Muscle of leg (tissue), 11 donors: ENCODE results near the gene RELCH. TPM values are rescaled to one million over a fixed set of nuclear protein-coding genes. Genes with fewer than 3 reads are reported as not detected.

Experiments used
- DNase-seq: peaks from one replicate; pipeline ENCODE4 v3.0.0; 2013
- H3K27ac ChIP-seq: one replicate; pipeline ENCODE4 v1.5.1; 2013; ENCODE audit warnings: mild to moderate bottlenecking, low read length, control low read depth
- H3K27me3 ChIP-seq: one replicate; pipeline ENCODE4 v1.6.1; 2013; ENCODE audit warnings: low read length; ENCODE audit not compliant: control insufficient read depth, insufficient read depth
- H3K36me3 ChIP-seq: one replicate; pipeline ENCODE4 v1.6.1; 2013; ENCODE audit warnings: low read length; ENCODE audit not compliant: control insufficient read depth, insufficient read depth
- H3K4me1 ChIP-seq: one replicate; pipeline ENCODE4 v1.6.1; 2013; ENCODE audit warnings: low read length; ENCODE audit not compliant: control insufficient read depth, insufficient read depth
- H3K4me3 ChIP-seq: one replicate; pipeline ENCODE4 v1.5.1; 2013; ENCODE audit warnings: low read length, control low read depth
- H3K9me3 ChIP-seq: replicated peaks from 2 replicates; pipeline ENCODE4 v1.6.1; 2013; ENCODE audit warnings: low read depth, low read length; ENCODE audit not compliant: control insufficient read depth
- WGBS: methylation state at CpG from one replicate; pipeline ENCODE4 v1.1.5; 2013; ENCODE audit warnings: missing lambda C conversion rate; ENCODE audit not compliant: insufficient coverage; 5-methylcytosine and 5-hydroxymethylcytosine counted together
- polyA plus RNA-seq, 8 donors: library from polyadenylated mRNA; unstranded; fragments of 120-200 nt; gene quantifications; one replicate each; pipeline versions ENCODE4 v1.2.1 to v1.2.3, GENCODE V29; 2013; ENCODE audit warnings: inconsistent platforms in 1 of 8, low replicate concordance in 1 of 8; ENCODE audit not compliant: insufficient read length in 8 of 8, insufficient read depth in 1 of 8
- total RNA-seq: library from RNA; stranded (reverse); fragments of 120-200 nt; gene quantifications from one replicate; pipeline ENCODE4 v1.2.4, GENCODE V29; 2013

RELCH gene
- total and polyA plus RNA-seq, 9 donors, result 11.7 to 20.6 (median 14.2) TPM

- peaks cover 10% of the 10 kb centered on the region for H3K27me3 ChIP-seq
- H3K4me1 ChIP-seq, result no peaks in the 10 kb centered on the region
- H3K4me3 ChIP-seq, result no peak overlapping the region
- H3K27ac ChIP-seq, result no peak overlapping the region
- H3K9me3 ChIP-seq, result no peaks in the 10 kb centered on the region
- no peaks in the 10 kb centered on the region for H3K36me3 ChIP-seq
- DNase-seq, result no peak
- 68% methylated on average over 4 of the region's 5 CpGs for WGBS
Measured at GRCh38 chr18:62336618-62337017, 149.6 kb downstream of the RELCH start.

GRCh38 chr18:62337336-62337735 lies 150.3 kb downstream of the RELCH start:
- Histone ChIP-seq H3K4me3 (no peak overlapping the region), H3K27ac (no peak overlapping the region), H3K36me3 (no peaks in the 10 kb centered on the region), H3K9me3 (no peaks in the 10 kb centered on the region), H3K27me3 (peaks cover 10% of the 10 kb centered on the region), H3K4me1 (no peaks in the 10 kb centered on the region)
- no peak for DNase-seq
- 72% methylated on average over 4 of the region's 7 CpGs for WGBS

GRCh38 chr18:62338446-62339105 lies 151.5 kb downstream of the RELCH start:
- H3K4me1 ChIP-seq, result no peaks in the 10 kb centered on the region
- WGBS, result 68% methylated on average over 8 of the region's 10 CpGs
- peaks cover 5% of the 10 kb centered on the region for H3K27me3 ChIP-seq

GRCh38 chr18:62339106-62339988 lies 152.3 kb downstream of the RELCH start:
- 59% methylated on average over 13 of the region's 15 CpGs for WGBS
- peaks cover 5% of the 10 kb centered on the region for H3K27me3 ChIP-seq
- DNase-seq, result peak; percentile 33

More at GRCh38 chr18:62338446-62339105, 151.5 kb downstream of the RELCH start:
- no peak overlapping the region for H3K27ac ChIP-seq
- no peaks in the 10 kb centered on the region for H3K9me3 ChIP-seq
- DNase-seq, result no peak
- H3K36me3 ChIP-seq, result no peaks in the 10 kb centered on the region
- H3K4me3 ChIP-seq, result no peak overlapping the region

GRCh38 chr18:62340996-62341395 lies 153.9 kb downstream of the RELCH start:
- H3K27ac ChIP-seq, result no peak overlapping the region
- no peak for DNase-seq
- H3K36me3 ChIP-seq, result no peaks in the 10 kb centered on the region
- peaks cover 5% of the 10 kb centered on the region for H3K27me3 ChIP-seq
- WGBS, result 84% methylated on average over 6 of the region's 9 CpGs
- H3K4me3 ChIP-seq, result no peak overlapping the region
- H3K4me1 ChIP-seq, result no peaks in the 10 kb centered on the region
- H3K9me3 ChIP-seq, result no peaks in the 10 kb centered on the region

More at GRCh38 chr18:62339106-62339988, 152.3 kb downstream of the RELCH start:
- Histone ChIP-seq H3K36me3 (no peaks in the 10 kb centered on the region), H3K4me3 (no peak overlapping the region), H3K4me1 (no peaks in the 10 kb centered on the region), H3K27ac (no peak overlapping the region), H3K9me3 (no peaks in the 10 kb centered on the region)

- 82% methylated on average over 2 of the region's 3 CpGs for WGBS
- Histone ChIP-seq H3K27ac (no peak overlapping the region), H3K4me3 (no peak overlapping the region), H3K9me3 (no peaks in the 10 kb centered on the region), H3K36me3 (no peaks in the 10 kb centered on the region), H3K27me3 (peaks cover 5% of the 10 kb centered on the region), H3K4me1 (no peaks in the 10 kb centered on the region)
- no peak for DNase-seq
Measured at GRCh38 chr18:62341473-62341872, 154.4 kb downstream of the RELCH start.

GRCh38 chr18:62342884-62343283 lies 155.8 kb downstream of the RELCH start:
- no peak overlapping the region for H3K27ac ChIP-seq
- DNase-seq, result no peak
- H3K27me3 ChIP-seq, result peaks cover 5% of the 10 kb centered on the region
- H3K36me3 ChIP-seq, result no peaks in the 10 kb centered on the region
- no peaks in the 10 kb centered on the region for H3K9me3 ChIP-seq
- H3K4me3 ChIP-seq, result no peak overlapping the region
- H3K4me1 ChIP-seq, result no peaks in the 10 kb centered on the region
- WGBS, result no CpG with 5 or more reads among the region's 4 CpGs

- no peak for DNase-seq
- no CpG with 5 or more reads among the region's 8 CpGs for WGBS
- H3K27ac ChIP-seq, result no peak overlapping the region
Measured at GRCh38 chr18:62343316-62343715, 156.3 kb downstream of the RELCH start.

GRCh38 chr18:62345909-62346308 lies 158.9 kb downstream of the RELCH start:
- no peak overlapping the region for H3K4me3 ChIP-seq

More at GRCh38 chr18:62343316-62343715, 156.3 kb downstream of the RELCH start:
- Histone ChIP-seq H3K4me3 (no peak overlapping the region), H3K9me3 (no peaks in the 10 kb centered on the region), H3K27me3 (peaks cover 5% of the 10 kb centered on the region), H3K4me1 (no peaks in the 10 kb centered on the region), H3K36me3 (no peaks in the 10 kb centered on the region)

GRCh38 chr18:62346333-62347088 lies 159.5 kb downstream of the RELCH start:
- Histone ChIP-seq H3K4me1 (no peaks in the 10 kb centered on the region), H3K4me3 (no peak overlapping the region), H3K27ac (no peak overlapping the region), H3K9me3 (no peaks in the 10 kb centered on the region), H3K36me3 (no peaks in the 10 kb centered on the region), H3K27me3 (no peaks in the 10 kb centered on the region)
- 92% methylated on average over 2 of the region's 7 CpGs for WGBS
- no peak for DNase-seq

More at GRCh38 chr18:62345909-62346308, 158.9 kb downstream of the RELCH start:
- Histone ChIP-seq H3K4me1 (no peaks in the 10 kb centered on the region), H3K27ac (no peak overlapping the region), H3K36me3 (no peaks in the 10 kb centered on the region), H3K27me3 (no peaks in the 10 kb centered on the region), H3K9me3 (no peaks in the 10 kb centered on the region)
- no peak for DNase-seq
- WGBS, result no CpG with 5 or more reads among the region's 2 CpGs
